Measurements from ENCODE around the gene ZNRF1.
"Not testable (repeated sequence)": the region's sequence is repeated elsewhere in the genome, so short reads cannot be mapped to it uniquely, and the experiment has no call there.

ZNRF1 gene

DNA sequence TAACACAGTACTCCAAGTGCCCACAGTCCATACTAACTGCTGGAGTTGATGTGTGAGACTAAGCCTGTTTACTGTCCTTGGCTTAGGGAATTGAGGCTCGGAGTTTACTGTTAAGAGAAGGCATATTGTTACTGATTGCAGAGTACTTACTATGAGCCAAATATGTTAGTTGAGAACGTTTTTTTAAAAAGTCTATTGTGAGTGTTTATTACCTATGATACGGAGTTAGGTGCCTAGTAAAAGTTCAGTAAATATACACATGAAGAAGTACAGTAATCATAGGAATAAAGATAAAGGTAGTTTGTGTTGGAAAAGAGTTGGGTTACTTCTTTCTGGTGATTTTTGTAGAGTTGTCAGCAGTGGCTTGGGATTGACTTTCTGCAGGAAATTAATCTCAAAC lies 25.4 kb downstream of the ZNRF1 start:
- no peak for DNase-seq (ENCODE audit: low read depth)
- TF ChIP-seq, protein P1, sequence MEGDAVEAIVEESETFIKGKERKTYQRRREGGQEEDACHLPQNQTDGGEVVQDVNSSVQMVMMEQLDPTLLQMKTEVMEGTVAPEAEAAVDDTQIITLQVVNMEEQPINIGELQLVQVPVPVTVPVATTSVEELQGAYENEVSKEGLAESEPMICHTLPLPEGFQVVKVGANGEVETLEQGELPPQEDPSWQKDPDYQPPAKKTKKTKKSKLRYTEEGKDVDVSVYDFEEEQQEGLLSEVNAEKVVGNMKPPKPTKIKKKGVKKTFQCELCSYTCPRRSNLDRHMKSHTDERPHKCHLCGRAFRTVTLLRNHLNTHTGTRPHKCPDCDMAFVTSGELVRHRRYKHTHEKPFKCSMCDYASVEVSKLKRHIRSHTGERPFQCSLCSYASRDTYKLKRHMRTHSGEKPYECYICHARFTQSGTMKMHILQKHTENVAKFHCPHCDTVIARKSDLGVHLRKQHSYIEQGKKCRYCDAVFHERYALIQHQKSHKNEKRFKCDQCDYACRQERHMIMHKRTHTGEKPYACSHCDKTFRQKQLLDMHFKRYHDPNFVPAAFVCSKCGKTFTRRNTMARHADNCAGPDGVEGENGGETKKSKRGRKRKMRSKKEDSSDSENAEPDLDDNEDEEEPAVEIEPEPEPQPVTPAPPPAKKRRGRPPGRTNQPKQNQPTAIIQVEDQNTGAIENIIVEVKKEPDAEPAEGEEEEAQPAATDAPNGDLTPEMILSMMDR (conservative IDR thresholded peaks at IDR 0.05; ENCODE audit: control insufficient read depth, insufficient read depth, low read depth, low read length) = no peak
- H3K4me3 ChIP-seq (ENCODE audit: control insufficient read depth, low read depth, low read length) = no peak overlapping the region

DNA sequence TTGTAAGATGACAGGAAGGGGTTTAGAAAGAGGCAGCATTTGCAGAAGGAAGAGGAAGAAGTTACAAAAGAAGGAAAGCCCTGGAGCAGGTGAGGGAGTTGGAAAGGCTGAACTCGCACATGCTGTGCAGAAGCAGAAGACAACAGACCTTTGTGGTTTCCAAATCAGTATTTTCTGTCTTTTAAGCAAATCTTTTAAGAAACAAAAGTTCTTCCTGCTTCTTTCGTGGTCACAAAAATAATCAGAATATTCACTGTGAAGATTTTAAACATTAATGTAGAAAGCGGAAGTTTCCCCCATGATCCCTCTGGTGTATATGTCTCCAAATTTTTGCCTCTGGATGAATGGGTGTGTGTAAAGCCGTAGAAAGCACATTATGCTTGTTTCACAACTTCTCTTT lies 25.8 kb downstream of the ZNRF1 start:
- no peak for DNase-seq (ENCODE audit: low read depth)
- H3K4me3 ChIP-seq (ENCODE audit: control insufficient read depth, low read depth, low read length) = no peak overlapping the region
- TF ChIP-seq, protein P1 (conservative IDR thresholded peaks at IDR 0.05; ENCODE audit: control insufficient read depth, insufficient read depth, low read depth, low read length) = no peak

DNA sequence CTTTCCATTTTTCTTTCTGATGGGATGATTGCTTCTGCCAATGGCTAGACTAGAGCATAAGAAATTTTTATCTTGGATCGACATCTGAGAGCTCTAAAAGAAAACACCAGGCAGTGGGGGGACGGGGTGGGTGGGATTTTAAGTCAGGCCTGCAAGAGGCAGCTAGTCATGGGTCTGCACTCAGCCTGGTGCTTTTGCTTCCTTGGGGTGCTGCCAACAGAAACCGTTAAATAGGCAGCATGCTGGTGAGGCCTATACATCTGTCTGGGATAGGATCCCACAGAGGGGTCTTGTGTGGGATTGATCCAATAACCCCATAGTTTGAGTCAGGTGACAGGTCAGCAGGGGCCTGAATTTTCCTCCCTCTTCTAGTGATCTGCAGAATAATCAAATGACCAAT lies 26.9 kb downstream of the ZNRF1 start:
- TF ChIP-seq, protein P1 (conservative IDR thresholded peaks at IDR 0.05; ENCODE audit: control insufficient read depth, insufficient read depth, low read depth, low read length) = no peak
- DNase-seq (ENCODE audit: low read depth) = peak; percentile 58
- no peak overlapping the region for H3K4me3 ChIP-seq (ENCODE audit: control insufficient read depth, low read depth, low read length)

DNA sequence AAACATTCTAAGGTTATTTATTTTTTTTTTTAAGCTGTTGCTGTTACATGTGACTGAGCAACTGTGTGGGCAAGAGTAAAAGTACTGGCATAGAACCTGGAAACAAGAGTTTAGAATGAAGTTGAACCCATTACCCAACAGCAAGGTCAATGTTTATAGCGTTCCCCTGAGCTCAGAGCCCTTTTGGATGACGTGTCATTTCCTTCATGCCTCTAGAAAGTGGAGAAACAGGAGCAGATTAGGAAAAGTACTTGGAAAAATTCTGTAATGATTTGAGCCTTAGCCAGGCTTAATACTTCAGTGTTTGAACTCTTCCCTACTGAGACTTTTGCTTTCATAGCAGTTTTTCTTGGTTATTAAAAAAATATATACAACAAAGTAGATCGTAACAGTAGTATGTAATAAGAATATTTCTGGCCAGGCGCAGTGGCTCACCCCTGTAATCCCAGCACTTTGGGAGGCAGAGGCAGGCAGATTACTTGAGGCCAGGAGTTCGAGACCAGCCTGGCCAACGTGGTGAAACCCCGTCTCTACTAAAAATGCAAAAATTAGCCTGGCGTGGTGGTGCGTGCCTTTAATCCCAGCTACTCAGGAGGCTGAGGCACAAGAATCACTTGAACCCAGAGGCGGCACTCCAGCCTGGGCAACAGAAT lies 27.5 kb downstream of the ZNRF1 start:
- DNase-seq (ENCODE audit: low read depth) = peak; percentile 97
- not testable (repeated sequence) for H3K4me3 ChIP-seq (ENCODE audit: control insufficient read depth, low read depth, low read length)

DNA sequence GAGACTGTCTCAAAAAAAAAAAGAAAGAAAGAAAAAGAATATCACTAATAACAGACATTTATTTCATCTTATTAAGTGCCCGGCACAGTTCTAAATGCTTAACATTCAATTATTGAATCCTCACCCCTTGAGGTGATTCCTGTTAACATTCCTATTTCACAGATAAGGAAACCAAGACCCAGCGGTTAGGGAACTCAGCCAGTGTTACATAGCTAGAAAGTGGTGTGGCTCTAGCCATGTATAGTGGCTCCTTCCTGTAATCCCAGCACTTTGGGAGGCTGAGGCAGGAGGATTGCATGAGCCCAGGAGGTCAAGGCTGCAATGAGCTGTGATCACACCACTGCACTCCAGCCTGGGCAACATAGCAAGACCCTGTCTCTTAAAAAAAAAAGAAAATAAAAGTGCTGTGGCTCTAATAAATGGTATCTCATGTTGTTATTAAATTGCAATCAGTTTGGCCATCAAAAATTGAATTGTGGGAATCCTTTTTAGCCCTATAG lies 28.1 kb downstream of the ZNRF1 start:
- DNase-seq (ENCODE audit: low read depth) = no peak
- TF ChIP-seq, protein P1 (conservative IDR thresholded peaks at IDR 0.05; ENCODE audit: control insufficient read depth, insufficient read depth, low read depth, low read length) = no peak
- no peak overlapping the region for H3K4me3 ChIP-seq (ENCODE audit: control insufficient read depth, low read depth, low read length)

DNA sequence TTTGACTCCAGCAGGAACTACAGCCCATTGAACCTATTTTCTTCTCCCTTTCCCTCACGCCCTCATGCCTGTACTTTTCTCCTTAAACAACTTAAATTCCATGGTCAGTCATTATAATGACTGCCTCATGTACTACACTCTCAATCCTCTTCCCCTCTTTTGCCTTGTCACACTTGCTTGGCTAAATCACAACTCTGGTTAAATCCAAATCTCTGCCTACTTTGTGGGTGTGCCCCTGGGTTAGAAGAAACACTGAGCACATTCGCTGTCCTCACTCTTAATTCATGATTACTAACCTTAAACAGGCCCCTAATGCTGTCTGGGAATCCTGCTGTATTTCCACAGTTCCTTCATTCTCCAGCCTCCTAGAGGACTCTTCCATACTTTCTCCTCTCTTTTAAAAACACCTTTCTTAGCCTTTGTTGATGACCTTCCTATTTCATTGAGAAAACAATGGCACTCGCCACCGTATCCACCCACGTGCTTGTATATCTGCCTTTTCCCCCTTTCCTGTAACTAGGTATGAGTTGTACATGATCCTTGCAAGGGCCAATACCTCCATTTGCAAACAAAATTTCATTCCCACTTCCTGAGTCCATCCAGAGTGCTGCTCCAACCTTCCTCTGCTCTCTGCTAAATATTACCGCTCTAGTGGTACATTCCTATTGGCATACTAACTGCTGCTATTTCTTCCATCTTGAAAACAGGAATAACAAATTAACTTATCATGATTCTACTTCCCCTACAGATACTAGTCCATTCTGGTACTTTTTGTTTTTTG lies 28.9 kb downstream of the ZNRF1 start:
- TF ChIP-seq, protein P1 (conservative IDR thresholded peaks at IDR 0.05; ENCODE audit: control insufficient read depth, insufficient read depth, low read depth, low read length) = no peak

DNA sequence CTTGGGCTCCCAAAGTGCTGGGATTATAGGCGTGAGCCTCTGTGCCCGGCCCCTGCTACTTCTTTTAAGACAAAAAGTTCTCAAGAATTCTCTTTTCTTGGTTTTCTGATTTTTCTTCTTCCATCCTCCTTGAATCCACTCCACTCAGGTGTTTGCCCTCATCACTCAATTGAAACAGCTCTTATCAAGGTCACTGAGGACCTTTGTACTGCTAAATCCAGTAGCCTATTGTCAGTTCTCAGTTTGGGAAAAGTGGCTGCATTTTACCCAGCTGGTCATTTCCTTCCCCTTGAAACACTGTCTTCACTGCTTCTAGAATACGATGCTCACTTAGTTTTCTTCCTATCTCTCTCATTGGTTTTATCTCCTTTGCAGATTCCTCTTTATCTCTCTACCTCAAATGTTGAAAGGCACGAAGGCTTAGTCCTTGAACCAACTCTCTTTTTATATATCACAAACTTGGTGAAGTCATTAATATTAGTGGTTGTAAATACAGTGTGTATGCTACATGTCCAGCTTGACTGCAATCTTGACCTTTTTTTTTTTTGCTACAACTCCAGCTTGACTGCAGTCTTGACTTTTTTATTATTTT lies 29.8 kb downstream of the ZNRF1 start:
- no peak for DNase-seq (ENCODE audit: low read depth)
- TF ChIP-seq, protein P1 (conservative IDR thresholded peaks at IDR 0.05; ENCODE audit: control insufficient read depth, insufficient read depth, low read depth, low read length) = no peak
- H3K4me3 ChIP-seq (ENCODE audit: control insufficient read depth, low read depth, low read length) = no peak overlapping the region

More for the DNA sequence above, 28.9 kb downstream of the ZNRF1 start:
- no peak overlapping the region for H3K4me3 ChIP-seq (ENCODE audit: control insufficient read depth, low read depth, low read length)
- DNase-seq (ENCODE audit: low read depth) = no peak
